ENCODE data around the gene DENND4A. TPM values are rescaled to one million over a fixed set of nuclear protein-coding genes. Genes with fewer than 3 reads are reported as not detected.

The DENND4A gene
- polyA plus RNA-seq, 2 of the 4 experiments (the other 2 are of a cell fraction) = 5.6 to 16.8 TPM

- TF ChIP-seq HOXB13 (CRISPR knock-in tag; IDR thresholded peaks at IDR 0.05; ENCODE audit: low read depth) (no peak), CHD2 (IDR thresholded peaks at IDR 0.05; ENCODE audit: low read length, partially characterized antibody) (no peak), POLR2A (IDR thresholded peaks at IDR 0.05; ENCODE audit: low read length) (no peak), NPAS2 (CRISPR knock-in tag; IDR thresholded peaks at IDR 0.05; ENCODE audit: borderline replicate concordance) (no peak), RARB (CRISPR knock-in tag; IDR thresholded peaks at IDR 0.05) (no peak), FOXS1 (CRISPR knock-in tag; IDR thresholded peaks at IDR 0.05) (no peak), ZC3H11A (IDR thresholded peaks at IDR 0.05) (no peak), HEYL (CRISPR knock-in tag; IDR thresholded peaks at IDR 0.05) (no peak), SMC3 (IDR thresholded peaks at IDR 0.05) (no peak), MYC (IDR thresholded peaks at IDR 0.05; ENCODE audit: borderline replicate concordance, low read length) (no peak)
Observed at GRCh38 chr15:65650312-65651041, 141.6 kb downstream of the DENND4A start (continued).

DNA sequence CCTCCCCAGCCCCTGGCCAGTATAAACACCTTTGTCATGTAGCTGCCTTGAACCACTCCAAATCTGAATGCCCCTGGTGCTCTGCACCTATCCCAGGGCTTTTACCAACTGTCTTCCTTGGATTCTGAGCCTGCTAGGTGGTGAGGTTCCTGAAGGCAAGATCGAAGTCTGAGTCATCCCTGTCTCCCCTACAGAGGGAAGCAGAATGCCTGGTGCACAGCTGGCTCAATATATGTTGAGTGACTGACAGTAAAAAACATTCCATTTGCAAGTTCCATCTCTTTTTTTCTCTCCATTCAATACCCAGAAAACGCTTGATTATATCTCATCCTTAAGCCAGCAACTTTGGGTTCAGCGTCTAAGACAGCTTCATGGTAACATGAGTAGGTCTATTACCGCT is 145.6 kb downstream of the DENND4A start:
- 75% methylated on average over 4 of the region's 4 CpGs for WGBS (ENCODE audit: missing lambda C conversion rate)
- Histone ChIP-seq H3K4me2 (no peak overlapping the region), H3K9me3 (no peaks in the 10 kb centered on the region), H3K27ac (no peak overlapping the region), H3K4me3 (no peak overlapping the region), H3K4me1 (no peaks in the 10 kb centered on the region)
- ATAC-seq (no peak), DNase-seq (ENCODE audit: low read depth in 1 of 2, low spot score in 1 of 2) (no peak), FAIRE-seq (no peak)
- ChIA-PET POLR2A (no interaction called here), CTCF (interaction anchor here (0.6 to 21.1 kb wide), 5 partner anchors 4 to 210 kb away, joined by 3 to 229 read pairs (median 7); no protein-coding TSS in a partner anchor)
- TF ChIP-seq POLR2AphosphoS2 (conservative IDR thresholded peaks at IDR 0.05; ENCODE audit: low read length) (no peak), RFX5 (IDR thresholded peaks at IDR 0.05) (no peak), PHF8 (IDR thresholded peaks at IDR 0.05; ENCODE audit: borderline replicate concordance, low read depth) (no peak), GATA3 (IDR thresholded peaks at IDR 0.05; ENCODE audit: borderline replicate concordance) (no peak), HOXA7 (CRISPR knock-in tag; IDR thresholded peaks at IDR 0.05) (no peak), SMC3 (IDR thresholded peaks at IDR 0.05) (no peak), KDM5A (IDR thresholded peaks at IDR 0.05) (no peak), NPAS2 (CRISPR knock-in tag; IDR thresholded peaks at IDR 0.05; ENCODE audit: borderline replicate concordance) (no peak), ESRRA (IDR thresholded peaks at IDR 0.05; ENCODE audit: borderline replicate concordance, low read length) (no peak), TFCP2L1 (CRISPR knock-in tag; IDR thresholded peaks at IDR 0.05) (no peak), FOSB (CRISPR knock-in tag; IDR thresholded peaks at IDR 0.05) (no peak), EHF (CRISPR knock-in tag; IDR thresholded peaks at IDR 0.05) (no peak), CBX8 (IDR thresholded peaks at IDR 0.05) (no peak), HMGXB4 (CRISPR knock-in tag; IDR thresholded peaks at IDR 0.05; ENCODE audit: borderline replicate concordance) (no peak), RAD21 (conservative IDR thresholded peaks at IDR 0.05 in 1 of 2, IDR thresholded peaks at IDR 0.05 in 1 of 2) (no peak), ZSCAN20 (CRISPR knock-in tag; IDR thresholded peaks at IDR 0.05) (no peak), POLR2A (IDR thresholded peaks at IDR 0.05; ENCODE audit: low read length) (no peak), HOXB5 (CRISPR knock-in tag; IDR thresholded peaks at IDR 0.05) (no peak), ZFP36 (IDR thresholded peaks at IDR 0.05; ENCODE audit: borderline replicate concordance, partially characterized antibody) (no peak)
